C4-2B (cell line): ENCODE data around the gene KAZN.

Experiments
- ZFX ChIP-seq: fragments of 450-650 bp; IDR thresholded peaks from 2 replicates; pipeline ENCODE4 v1.6.1; 2017
- TF ChIP-seq, protein P1 (sequence below): fragments of 450-650 bp; conservative IDR thresholded peaks from 2 replicates; pipeline ENCODE4 v1.5.1; 2017; ENCODE audit warnings: mild to moderate bottlenecking

DNA sequence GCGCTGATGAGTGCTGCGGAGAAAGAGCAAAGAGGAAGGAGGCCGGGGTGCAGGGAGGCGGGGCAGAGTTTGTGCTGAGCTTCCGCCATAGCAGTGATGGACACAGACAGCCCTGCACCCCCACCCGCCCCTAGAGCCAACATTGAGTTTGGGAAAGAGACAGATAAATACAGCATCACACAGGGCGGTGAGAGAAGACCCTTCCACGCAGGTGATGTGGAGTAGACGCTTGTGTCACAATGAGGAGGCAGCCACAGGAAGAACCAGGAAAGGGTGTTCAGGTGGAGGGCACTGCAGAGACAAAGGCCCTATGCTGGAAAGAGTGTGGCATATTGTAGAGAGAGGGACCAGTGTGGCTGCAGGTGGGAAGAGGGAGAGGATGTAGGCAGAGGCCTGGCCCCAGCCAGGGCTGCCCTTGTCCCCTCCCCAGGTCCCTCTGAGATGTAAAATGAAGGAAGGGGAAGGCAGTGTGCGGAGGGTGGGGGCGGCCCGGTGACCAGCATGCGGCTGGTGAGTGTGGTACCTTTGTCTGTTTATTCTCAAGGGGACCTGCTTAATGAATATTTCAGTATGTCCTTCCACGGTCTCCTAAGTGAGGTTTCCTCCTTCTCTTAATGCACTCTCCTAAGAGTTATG is 360.7 kb downstream of the KAZN start:
- TF ChIP-seq, protein P1, sequence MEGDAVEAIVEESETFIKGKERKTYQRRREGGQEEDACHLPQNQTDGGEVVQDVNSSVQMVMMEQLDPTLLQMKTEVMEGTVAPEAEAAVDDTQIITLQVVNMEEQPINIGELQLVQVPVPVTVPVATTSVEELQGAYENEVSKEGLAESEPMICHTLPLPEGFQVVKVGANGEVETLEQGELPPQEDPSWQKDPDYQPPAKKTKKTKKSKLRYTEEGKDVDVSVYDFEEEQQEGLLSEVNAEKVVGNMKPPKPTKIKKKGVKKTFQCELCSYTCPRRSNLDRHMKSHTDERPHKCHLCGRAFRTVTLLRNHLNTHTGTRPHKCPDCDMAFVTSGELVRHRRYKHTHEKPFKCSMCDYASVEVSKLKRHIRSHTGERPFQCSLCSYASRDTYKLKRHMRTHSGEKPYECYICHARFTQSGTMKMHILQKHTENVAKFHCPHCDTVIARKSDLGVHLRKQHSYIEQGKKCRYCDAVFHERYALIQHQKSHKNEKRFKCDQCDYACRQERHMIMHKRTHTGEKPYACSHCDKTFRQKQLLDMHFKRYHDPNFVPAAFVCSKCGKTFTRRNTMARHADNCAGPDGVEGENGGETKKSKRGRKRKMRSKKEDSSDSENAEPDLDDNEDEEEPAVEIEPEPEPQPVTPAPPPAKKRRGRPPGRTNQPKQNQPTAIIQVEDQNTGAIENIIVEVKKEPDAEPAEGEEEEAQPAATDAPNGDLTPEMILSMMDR, result no peak
- no peak for TF ChIP-seq ZFX
